Measurements from ENCODE around the gene PRDM5.

PRDM5 gene

GRCh38 chr4:120922381-120923206 is at the start of gene PRDM5:
PRDM5 (minus strand) TSS chr4:120922726; CDS start chr4:120922608, 118 bp downstream.
- Mint-ChIP-seq H3K4me3 (peak within 1 kb of the TSS; percentile 94 to 100), H3K27ac (peak within 1 kb of the TSS; percentile 92 to 98), H3K4me1 (peaks cover 18% of the 10 kb centered on the region), H3K27me3 (no peaks in the 10 kb centered on the region), H3K9me3 (peaks cover 0 to 4% of the 10 kb centered on the region in 2 donors)
- DNase-seq (peak; percentile 43 to 49), ATAC-seq (peak; percentile 77)

- ATAC-seq (no peak), DNase-seq (no peak)
- Mint-ChIP-seq H3K27me3 (no peaks in the 10 kb centered on the region), H3K27ac (no peak overlapping the region), H3K4me3 (no peak overlapping the region), H3K4me1 (no peaks in the 10 kb centered on the region), H3K9me3 (no peaks in the 10 kb centered on the region)
These were observed 49.4 kb upstream of the PRDM5 start for GRCh38 chr4:120971884-120972283.

GRCh38 chr4:120965938-120966337 is 43.4 kb upstream of the PRDM5 start:
- ATAC-seq (no peak), DNase-seq (no peak)
- Mint-ChIP-seq H3K4me3 (no peak overlapping the region), H3K4me1 (no peaks in the 10 kb centered on the region), H3K27ac (no peak overlapping the region), H3K9me3 (no peaks in the 10 kb centered on the region), H3K27me3 (no peaks in the 10 kb centered on the region)

- Mint-ChIP-seq H3K27me3 (no peaks in the 10 kb centered on the region), H3K9me3 (no peaks in the 10 kb centered on the region), H3K4me3 (no peak overlapping the region), H3K4me1 (no peaks in the 10 kb centered on the region), H3K27ac (no peak overlapping the region)
- no peak for ATAC-seq
- no peak for DNase-seq
These were observed 42.1 kb upstream of the PRDM5 start for GRCh38 chr4:120964596-120964995.

DNA sequence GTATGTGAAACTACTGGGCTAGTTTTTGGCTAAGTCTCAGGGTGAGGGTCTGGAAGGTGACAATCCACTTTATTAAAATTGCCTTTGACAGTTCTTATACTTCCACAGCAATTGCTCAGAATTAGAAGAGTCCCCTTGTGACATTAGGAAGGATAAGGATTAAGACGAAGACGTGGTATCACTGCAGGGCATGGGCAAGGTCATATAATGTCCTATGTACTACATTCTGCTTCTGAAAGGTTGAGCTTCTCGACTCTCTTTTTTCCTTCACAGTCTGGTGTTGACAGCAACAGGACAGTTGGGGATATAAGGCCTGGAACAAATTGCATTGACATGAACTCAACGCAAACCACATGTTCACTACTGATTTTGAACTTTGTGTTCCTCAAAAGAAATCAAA is 40.9 kb upstream of the PRDM5 start:
- H3K27me3 Mint-ChIP-seq = no peaks in the 10 kb centered on the region
- H3K27ac Mint-ChIP-seq = no peak overlapping the region
- H3K9me3 Mint-ChIP-seq = no peaks in the 10 kb centered on the region
- H3K4me1 Mint-ChIP-seq = no peaks in the 10 kb centered on the region
- no peak for ATAC-seq
- no peak overlapping the region for H3K4me3 Mint-ChIP-seq
- no peak for DNase-seq

- ATAC-seq = no peak
- H3K4me1 Mint-ChIP-seq = no peaks in the 10 kb centered on the region
- H3K27me3 Mint-ChIP-seq = no peaks in the 10 kb centered on the region
- H3K4me3 Mint-ChIP-seq = no peak overlapping the region
- H3K9me3 Mint-ChIP-seq = no peaks in the 10 kb centered on the region
- H3K27ac Mint-ChIP-seq = no peak overlapping the region
- no peak for DNase-seq
These were observed 38.2 kb upstream of the PRDM5 start for GRCh38 chr4:120960656-120961267.

GRCh38 chr4:120948382-120948781 is 25.9 kb upstream of the PRDM5 start:
- no peak for ATAC-seq
- no peak for DNase-seq
- H3K27ac Mint-ChIP-seq = no peak overlapping the region
- no peak overlapping the region for H3K4me3 Mint-ChIP-seq
- no peaks in the 10 kb centered on the region for H3K27me3 Mint-ChIP-seq
- no peaks in the 10 kb centered on the region for H3K4me1 Mint-ChIP-seq
- H3K9me3 Mint-ChIP-seq = peaks cover 26 to 45% of the 10 kb centered on the region in 2 donors

- H3K4me1 Mint-ChIP-seq = no peaks in the 10 kb centered on the region
- H3K9me3 Mint-ChIP-seq = peaks cover 16 to 35% of the 10 kb centered on the region in 2 donors
- ATAC-seq (no peak), DNase-seq (no peak)
- no peak overlapping the region for H3K27ac Mint-ChIP-seq
- no peaks in the 10 kb centered on the region for H3K27me3 Mint-ChIP-seq
- no peak overlapping the region for H3K4me3 Mint-ChIP-seq
These were observed 20.2 kb upstream of the PRDM5 start for GRCh38 chr4:120942776-120943175.

- no peaks in the 10 kb centered on the region for H3K4me1 Mint-ChIP-seq
- H3K27ac Mint-ChIP-seq = no peak overlapping the region
- H3K4me3 Mint-ChIP-seq = no peak overlapping the region
- DNase-seq (no peak), ATAC-seq (no peak)
- H3K27me3 Mint-ChIP-seq = no peaks in the 10 kb centered on the region
- H3K9me3 Mint-ChIP-seq = peaks cover 15 to 27% of the 10 kb centered on the region in 2 donors
These were observed 18.0 kb upstream of the PRDM5 start for GRCh38 chr4:120940547-120940946.

DNA sequence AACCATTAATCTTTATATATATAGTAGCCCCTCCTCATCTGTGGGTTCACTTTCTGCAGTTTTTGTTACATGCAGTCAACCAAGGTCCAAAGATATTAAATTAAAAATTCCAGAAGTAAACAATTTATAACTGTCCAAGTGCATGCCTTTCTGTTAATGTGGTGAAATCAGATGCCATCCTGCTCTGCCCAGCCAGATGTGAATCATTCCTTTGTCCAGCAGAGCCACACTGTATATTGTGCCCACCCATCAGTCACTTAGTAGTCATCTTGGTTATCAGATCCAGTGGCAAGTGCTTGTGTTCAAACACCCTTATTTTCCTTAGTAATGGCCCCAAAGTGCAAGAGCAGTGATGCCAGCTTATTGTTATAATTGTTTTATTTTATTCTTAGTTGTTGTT is 17.2 kb upstream of the PRDM5 start:
- Mint-ChIP-seq H3K9me3 (peaks cover 15 to 18% of the 10 kb centered on the region in 2 donors), H3K4me3 (no peak overlapping the region), H3K27ac (no peak overlapping the region), H3K4me1 (no peaks in the 10 kb centered on the region), H3K27me3 (no peaks in the 10 kb centered on the region)
- no peak for DNase-seq
- no peak for ATAC-seq

- Mint-ChIP-seq H3K4me1 (no peaks in the 10 kb centered on the region), H3K27ac (no peak overlapping the region), H3K9me3 (peaks cover 0 to 4% of the 10 kb centered on the region in 2 donors), H3K27me3 (no peaks in the 10 kb centered on the region), H3K4me3 (no peak overlapping the region)
- ATAC-seq (no peak), DNase-seq (no peak)
These were observed 7.3 kb upstream of the PRDM5 start for GRCh38 chr4:120929847-120930246.

DNA sequence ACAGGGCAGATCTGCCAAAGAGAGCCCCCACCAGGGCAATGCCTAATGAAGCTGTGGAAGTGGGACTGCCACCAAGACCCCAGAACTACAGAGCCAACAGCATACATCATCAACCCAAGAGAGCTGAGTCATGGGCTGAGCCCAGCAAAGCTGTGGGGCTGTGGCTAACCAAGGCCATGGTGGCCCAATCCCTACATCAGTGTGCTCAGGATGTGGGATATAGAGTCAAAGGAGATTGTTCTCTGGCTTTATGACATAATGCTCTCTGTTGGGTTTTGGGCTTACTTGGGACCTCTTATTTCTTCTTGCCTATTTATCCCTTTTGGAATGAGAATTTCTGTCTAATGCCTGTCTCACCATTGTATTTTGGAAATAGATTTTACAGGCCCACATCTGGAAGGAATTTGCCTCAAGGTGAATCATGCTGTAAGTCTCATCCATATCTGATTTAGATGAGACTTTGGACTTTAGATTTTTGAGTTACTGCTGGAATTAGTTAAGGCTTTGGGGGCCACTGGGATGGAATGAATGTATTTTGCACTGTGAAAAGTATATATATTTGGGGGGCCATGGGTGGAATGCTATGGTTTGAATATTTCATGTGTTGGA is 5.4 kb upstream of the PRDM5 start:
- DNase-seq (no peak), ATAC-seq (peak; percentile 71)
- no peaks in the 10 kb centered on the region for H3K27me3 Mint-ChIP-seq
- H3K27ac Mint-ChIP-seq = no peak overlapping the region
- H3K4me1 Mint-ChIP-seq = no peaks in the 10 kb centered on the region
- H3K4me3 Mint-ChIP-seq = no peak overlapping the region
- peaks cover 0 to 4% of the 10 kb centered on the region in 2 donors for H3K9me3 Mint-ChIP-seq

- Mint-ChIP-seq H3K9me3 (peaks cover 0 to 4% of the 10 kb centered on the region in 2 donors), H3K27me3 (no peaks in the 10 kb centered on the region), H3K27ac (no peak overlapping the region), H3K4me3 (no peak overlapping the region), H3K4me1 (peaks cover 5% of the 10 kb centered on the region)
- ATAC-seq (no peak), DNase-seq (no peak)
These were observed 4.0 kb upstream of the PRDM5 start for GRCh38 chr4:120926358-120927025.

- no peaks in the 10 kb centered on the region for H3K27me3 Mint-ChIP-seq
- H3K4me1 Mint-ChIP-seq = peaks cover 9% of the 10 kb centered on the region
- H3K27ac Mint-ChIP-seq = no peak overlapping the region
- peaks cover 0 to 4% of the 10 kb centered on the region in 2 donors for H3K9me3 Mint-ChIP-seq
- DNase-seq (no peak), ATAC-seq (no peak)
- no peak overlapping the region for H3K4me3 Mint-ChIP-seq
These were observed 2.4 kb upstream of the PRDM5 start for GRCh38 chr4:120924931-120925330.

GRCh38 chr4:120923207-120923522 is 639 bp upstream of the PRDM5 start:
- DNase-seq = no peak
- peaks cover 18% of the 10 kb centered on the region for H3K4me1 Mint-ChIP-seq
- peak overlapping the region in 1 of 2 donors; percentile 7 for H3K27ac Mint-ChIP-seq

More at GRCh38 chr4:120923207-120923522, 639 bp upstream of the PRDM5 start:
- Mint-ChIP-seq H3K9me3 (peaks cover 0 to 4% of the 10 kb centered on the region in 2 donors), H3K4me3 (peak overlapping the region; percentile 80 to 94), H3K27me3 (no peaks in the 10 kb centered on the region)
- ATAC-seq = no peak
